HG03159 (cell line): ENCODE data around the gene GFRA1.

ENCODE experiments used
- ATAC-seq: cut with Tn5 transposase; IDR thresholded peaks from one replicate; pipeline ENCODE4 v1.9.1; 2021; ENCODE audit warnings: mild to moderate bottlenecking, moderate library complexity; ENCODE audit not compliant: unreplicated experiment

Gene GFRA1, protein sequence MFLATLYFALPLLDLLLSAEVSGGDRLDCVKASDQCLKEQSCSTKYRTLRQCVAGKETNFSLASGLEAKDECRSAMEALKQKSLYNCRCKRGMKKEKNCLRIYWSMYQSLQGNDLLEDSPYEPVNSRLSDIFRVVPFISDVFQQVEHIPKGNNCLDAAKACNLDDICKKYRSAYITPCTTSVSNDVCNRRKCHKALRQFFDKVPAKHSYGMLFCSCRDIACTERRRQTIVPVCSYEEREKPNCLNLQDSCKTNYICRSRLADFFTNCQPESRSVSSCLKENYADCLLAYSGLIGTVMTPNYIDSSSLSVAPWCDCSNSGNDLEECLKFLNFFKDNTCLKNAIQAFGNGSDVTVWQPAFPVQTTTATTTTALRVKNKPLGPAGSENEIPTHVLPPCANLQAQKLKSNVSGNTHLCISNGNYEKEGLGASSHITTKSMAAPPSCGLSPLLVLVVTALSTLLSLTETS

DNA sequence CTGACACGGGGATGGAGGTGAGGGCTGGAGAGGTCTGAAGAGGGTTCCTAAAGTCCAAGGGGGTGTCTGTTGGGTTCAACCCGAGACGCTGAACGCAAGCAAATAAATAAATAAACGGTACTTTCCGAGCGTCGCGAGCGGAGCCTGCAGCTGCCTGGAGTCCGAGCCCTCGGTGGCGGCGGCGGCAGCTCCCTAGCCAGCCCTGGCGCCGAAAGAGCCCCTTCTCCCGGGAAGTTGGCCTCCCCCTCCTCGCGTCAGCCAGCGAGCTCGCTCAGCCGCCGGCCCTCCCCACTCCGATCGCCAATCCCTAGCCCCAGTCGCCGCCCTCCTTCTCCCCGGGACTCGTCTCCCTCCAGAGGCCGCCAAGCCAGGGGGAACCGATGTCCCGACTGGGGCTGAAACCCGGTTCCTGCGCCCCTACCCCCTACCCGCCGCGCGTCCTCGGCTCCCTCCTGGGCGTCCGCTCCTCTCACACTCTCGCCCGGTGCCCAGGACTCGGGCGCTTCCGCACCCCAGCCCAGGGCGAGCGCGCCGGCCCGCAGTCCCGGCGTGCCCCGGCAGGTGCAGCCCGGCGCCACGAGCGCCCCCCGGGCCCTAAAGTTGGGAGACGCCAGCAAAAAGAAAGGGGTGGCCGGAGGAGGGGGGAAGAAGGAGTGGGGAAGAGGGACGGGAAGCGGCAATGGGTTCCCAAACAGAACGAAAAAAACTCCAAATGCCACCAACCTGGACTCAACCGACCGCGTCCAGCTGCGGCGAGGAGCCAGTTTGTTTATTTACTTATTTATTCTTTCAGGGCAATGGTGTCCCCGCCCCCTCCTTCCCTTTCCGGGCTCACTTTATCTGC lies at the start of gene GFRA1:
Gene GFRA1 (minus strand): TSS at position 767 of the 844 bp plus-strand sequence. CDS start 1,177 bp downstream, outside the sequence.
- no peak for ATAC-seq

DNA sequence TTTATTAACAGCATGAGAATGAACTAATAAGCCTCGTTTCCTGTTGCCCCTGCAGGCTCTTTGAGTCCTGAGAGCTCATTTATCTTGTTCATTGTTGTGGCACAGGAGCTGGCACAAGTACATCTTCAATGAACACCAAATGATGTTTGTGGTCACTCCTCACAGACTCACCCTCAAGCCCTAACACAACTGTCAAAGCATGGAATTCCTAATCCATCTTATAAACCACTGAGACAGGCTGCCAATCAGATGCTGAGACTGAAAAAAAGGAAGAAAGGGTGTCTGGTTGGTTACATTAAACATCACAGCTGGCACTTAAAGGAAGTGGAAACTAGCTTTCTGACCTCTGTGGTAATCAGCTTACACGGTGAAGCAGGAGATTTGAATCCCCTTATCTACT lies 43.5 kb upstream of the GFRA1 start:
- ATAC-seq = no peak

DNA sequence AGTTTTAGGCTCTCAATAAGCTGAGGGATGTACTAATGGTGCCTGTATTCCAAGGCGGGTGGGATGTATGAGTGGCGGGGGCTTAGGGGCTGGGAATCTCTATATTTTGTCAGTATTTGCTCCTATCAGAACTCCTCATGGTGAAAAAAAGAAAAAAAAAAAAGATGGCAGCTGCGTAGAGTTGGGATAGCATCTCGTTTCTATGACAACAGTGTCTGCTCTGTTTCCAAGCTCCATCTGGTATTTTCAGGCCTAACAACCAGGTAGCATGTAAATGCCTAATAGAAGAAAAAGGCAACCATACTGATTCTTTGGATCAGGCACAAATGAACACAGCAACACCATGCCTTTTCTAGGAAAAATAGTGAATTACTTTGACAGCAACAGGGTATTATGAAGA lies 39.5 kb upstream of the GFRA1 start:
- ATAC-seq = no peak

DNA sequence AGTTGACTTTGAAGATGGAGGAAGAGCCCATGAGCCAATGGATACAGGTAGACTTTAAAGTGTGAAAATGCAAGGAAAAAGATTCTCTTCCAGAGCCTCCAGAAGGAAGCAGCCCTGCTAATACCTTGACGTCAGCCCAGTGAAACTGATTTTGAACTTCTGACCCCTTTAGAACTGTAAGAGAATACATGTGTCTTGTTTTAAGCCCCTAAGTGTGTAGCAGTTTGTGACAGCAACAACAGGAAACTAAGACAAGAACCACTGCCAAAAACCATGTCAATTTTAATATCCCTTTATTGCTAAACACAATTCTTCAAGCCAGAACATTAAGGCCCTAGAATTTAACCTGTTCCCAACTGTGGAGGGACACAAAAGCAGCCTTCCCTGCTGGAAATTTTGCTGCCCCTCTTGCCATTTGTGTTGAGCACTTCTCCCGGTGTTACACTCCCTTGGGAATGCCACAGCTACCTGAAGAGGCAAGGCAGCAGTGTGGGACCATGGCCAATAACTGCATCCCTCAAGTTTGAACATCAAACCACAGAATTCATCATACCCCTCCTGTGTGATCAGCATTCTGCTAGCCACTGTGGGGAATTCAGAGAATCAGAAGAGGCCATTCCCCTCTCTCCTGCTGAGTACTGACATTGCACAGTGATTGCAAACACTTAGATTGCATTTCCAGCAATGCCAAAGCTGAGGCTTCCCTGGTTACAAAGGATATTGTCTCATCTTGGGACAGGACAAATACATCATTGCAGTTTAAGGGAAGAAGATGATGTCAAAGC lies 38.9 kb upstream of the GFRA1 start:
- no peak for ATAC-seq

DNA sequence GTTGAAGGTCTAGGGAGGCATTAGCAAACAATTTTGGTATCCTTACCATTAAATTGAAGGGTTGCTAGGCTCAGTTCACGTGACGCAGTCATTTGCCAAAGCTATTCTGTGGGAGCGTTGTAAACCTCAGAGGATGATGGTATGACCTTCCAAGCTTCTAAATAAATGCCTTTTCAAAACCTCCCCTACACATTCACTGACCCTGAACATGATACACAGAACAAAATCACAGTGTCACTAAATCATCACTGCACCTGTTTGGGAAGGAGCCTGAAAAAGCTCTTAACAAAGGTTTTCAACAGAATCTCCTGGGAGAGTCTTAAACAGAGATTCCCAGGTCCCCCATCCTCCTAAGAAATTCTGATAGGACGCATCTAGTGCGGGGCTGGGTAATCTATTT lies 38.0 kb upstream of the GFRA1 start:
- ATAC-seq = no peak

DNA sequence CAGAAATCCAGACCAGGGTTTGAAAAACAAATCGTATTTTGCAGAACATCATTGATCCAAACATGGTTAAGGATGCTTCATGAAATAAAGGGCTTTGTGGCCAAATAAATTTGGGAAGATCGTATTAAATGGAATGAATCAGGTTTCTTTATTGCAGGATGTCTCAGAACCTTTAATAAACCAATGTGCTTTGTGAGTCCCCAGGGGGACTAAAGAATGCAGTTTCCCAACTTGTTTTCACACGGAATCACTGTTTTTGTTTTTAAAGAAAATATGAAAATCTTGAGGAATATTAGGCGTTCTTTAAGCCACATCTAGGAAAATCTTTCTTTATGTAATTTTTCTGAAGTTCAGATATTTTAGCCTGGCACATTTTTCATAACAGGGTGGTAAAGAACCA lies 34.4 kb upstream of the GFRA1 start:
- no peak for ATAC-seq

DNA sequence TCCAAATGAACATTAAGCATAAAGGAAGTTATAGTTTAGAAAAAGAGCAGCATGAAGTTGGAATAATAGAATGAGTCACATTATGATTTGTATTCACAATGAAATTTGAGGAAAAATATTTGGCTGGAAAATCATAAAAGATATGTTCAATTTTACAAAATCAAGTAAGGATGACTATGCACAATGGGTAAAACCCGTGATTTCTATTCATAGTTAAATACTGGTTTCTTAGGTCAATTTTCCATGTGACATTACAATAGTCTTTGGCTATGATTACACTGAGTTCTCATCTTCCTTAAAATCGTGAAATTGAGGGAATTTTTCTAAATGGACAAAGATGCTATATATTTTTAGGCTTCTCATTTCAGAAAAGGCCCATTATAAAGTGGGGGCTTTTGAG lies 33.8 kb upstream of the GFRA1 start:
- no peak for ATAC-seq

DNA sequence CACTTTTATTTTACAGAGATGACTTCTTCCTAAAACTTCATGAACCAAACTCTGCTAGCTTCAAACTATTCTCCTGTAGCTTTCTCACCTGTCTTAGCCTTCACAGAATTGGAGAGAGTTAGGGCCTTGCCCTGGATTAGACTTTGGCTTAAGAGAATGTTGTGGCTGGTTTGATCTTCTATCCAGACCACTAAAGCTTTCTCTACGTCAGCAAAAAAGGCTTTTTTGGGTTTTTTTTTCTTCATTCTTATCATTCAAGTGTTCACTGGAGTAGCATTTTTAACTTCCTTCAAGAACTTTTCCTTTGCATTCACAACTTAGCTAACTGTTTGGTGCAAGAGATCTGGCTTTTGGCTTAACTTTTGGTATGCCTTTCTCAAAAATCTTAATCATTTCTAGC lies 31.9 kb upstream of the GFRA1 start:
- ATAC-seq = no peak

DNA sequence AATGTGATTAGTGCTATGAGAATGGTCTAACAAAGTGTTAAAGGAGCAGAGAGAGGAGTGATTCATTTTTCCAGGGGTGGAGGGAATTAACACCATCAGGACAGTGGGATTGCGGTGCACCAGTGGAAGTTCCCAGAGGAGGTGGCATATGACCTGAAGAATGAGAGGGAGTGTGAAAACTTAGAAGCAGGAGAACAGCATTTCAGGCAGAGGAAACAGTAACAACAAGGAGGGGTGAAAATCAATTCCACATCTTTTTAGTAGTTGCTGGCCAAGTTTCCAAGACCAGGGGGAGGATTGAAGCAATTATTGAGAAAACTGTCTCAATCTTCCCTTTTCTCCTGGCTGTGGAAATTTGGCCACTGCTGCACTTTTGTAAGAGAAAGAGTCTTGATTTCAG lies 27.5 kb upstream of the GFRA1 start:
- ATAC-seq = no peak

DNA sequence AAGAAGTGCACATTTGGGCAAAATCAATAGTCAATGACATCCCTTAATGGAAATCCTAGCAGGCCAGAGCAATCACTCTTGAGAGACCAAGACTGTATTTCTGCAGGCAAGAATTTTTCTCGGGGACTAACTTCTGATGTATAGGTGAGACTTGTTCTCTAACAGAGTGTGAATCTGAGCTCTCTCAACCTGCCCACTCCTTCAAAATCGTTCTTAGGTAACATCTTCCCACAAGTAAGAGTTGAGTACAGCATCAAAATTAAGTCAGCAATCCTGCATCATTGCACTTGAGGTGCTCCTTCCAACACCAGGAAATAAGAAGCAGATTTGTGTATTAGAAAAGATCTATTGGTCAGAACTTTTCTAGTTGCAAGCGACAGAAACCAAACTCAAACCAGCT lies 25.6 kb upstream of the GFRA1 start:
- ATAC-seq = no peak

DNA sequence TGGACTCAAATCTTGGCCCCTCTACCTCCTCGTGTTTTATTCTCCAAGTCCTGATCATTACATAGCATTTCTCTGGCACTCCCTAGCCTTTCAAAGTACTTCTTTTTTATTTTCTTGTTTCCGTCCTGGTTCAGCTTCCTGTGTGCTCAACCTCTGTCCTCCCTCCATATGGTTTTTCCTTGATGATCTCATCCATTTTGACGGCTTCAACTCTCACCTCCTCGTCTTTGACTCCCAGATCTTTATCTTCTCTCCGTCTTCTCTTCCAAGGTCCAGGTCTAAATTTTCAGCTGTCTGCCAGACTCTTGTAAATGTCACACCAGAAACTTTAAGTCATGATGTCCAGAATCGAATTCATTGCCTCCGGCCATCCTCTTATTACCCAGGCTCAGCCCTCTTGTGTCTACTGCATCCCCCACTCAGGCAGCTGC lies 23.3 kb upstream of the GFRA1 start:
- no peak for ATAC-seq

DNA sequence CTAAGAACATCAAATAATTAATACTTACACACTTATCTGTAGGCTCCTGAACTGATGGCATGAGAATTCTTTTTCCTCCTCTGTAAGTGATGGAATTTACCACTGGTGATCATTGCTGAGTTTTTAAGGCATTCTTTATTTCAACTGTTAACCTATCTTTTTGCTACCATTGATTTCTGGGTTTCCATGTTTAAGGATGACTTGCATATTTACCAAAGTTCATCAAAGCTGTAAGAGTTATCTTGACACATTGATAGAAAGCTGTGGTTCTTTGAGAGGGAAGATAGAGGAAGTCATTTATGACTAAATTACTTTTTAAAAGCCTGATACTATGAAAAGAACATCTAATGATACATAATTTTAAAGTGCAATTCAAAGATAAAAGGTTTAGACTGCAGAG lies 19.5 kb upstream of the GFRA1 start:
- no peak for ATAC-seq

DNA sequence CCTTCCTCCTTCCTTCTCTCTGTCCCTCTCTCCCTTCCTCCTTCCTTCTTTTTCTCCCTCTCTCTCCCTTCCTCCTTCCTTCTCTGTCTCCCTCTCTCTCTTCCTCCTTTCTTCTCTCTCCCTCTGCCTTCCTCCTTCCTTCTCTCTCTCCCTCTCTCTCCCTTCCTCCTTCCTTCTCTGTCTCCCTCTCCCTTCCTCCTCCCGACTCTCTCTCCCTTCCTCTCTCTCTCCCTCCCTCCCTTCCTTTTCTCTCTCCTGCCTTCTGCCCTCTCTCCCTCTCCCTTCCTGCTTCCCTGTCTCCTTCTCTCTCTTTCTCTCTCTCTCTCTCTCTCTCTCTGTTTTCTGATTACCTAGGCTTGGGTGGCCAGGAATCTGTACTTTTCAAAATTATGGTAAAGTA lies 16.6 kb upstream of the GFRA1 start:
- ATAC-seq = no peak

DNA sequence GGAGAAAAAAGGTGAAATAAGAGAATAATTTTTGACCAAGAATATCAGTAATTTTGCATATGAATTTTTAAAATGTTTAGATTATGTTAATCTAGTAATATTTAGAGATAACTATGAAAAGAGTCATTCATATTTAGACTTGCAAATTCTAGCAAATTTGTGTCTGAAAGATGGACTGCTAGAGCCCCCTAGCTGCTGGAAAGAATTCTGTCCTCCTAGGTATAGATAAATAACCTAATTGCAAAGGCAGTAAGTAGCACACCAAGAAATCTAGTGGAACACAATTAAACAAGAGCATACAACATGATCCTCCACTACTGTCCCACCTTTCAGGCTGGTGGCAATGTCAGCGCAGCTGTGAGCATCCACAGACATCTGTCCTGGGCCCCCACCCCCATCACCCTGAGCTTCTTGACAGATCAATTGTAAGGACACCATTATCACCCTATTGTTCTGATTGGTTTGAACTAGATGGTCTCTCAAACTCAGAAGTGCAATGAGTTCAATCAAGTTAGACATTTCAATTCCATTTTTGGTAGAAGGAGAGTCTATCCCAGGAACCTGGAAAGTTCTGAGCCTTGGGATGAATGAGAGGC lies 15.0 kb upstream of the GFRA1 start:
- no peak for ATAC-seq

DNA sequence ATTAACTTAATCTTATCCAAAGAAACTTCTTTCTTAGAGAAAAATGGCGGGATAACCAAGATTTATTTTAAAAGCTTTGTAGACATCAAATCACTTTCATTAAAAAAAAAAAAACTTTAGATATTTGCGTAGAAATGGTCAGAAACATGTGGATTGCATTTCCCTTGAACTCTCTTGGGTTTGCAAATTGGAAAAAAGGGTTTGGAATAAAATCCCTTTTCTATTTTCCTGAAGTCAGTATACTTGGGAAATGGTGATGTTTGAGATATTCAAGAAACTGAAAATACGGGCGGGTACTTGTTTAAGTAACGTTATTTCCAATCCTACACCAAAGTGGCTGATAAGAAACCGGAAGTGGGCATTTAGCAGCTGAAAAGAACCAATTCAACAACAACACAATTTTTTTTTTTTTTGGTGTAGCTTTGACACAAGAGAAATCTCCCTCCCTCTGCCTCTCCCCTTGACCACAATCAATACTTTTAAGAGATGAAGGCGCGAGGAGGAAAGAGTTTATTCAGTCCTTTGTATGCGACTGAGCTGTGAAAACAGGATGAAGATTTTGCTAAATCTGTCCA lies 13.7 kb upstream of the GFRA1 start:
- no peak for ATAC-seq

DNA sequence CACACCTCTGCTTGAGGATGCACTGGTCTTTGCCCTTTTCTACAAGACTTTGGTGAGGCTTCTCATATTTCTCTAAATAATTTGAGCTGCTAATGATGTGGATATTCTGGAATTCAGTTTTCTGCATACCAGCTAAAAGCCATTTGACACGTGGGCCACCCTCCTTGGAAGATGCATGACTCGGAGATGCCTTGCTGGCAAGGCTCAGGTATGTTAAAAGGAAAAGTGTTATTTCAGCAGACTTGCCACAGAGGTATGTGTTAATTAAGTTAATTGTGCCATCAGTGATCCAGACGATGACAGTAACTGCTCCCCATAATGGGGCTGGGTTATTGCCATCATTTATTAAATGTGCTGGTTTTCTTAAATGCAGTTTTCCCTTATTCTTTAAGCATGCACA lies 8.8 kb upstream of the GFRA1 start:
- ATAC-seq = no peak

DNA sequence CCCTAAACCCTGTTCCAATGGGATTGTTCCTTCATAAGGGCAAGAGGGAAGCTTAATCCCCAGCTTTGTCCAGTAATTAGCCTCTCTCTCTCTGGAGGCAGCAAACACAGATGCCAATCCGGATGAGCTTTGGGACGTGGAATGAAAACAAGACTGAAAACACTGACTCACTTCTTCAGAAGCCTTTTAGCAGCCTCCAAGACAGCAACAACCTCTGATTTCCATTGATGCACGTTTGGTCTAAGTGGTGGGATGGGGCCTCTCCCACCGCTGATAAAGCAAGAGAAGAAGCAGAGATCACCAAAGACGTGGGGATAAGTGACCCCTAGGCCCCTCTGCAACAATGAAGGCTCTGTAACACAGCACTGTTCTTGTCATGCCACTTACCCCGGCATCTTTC lies 5.8 kb upstream of the GFRA1 start:
- ATAC-seq = no peak

DNA sequence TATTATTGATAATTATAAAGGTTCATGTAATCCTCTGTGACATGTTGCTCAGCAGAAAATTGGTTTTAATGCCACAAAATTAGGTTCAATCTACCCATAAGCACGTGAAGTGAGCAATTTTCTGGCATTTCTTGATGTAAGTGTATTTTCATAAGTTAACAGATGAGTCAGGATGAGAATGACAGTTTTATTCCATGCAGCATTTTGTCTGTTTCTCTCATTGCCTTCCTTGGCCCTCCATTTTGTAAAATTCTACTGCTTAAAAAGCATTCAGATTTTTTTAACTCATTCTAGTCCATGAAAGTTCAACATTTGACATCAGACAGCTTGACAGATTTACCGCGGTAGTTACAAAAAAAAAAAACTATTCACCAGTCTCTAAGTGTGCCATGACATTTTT lies 4.0 kb upstream of the GFRA1 start:
- ATAC-seq = no peak

DNA sequence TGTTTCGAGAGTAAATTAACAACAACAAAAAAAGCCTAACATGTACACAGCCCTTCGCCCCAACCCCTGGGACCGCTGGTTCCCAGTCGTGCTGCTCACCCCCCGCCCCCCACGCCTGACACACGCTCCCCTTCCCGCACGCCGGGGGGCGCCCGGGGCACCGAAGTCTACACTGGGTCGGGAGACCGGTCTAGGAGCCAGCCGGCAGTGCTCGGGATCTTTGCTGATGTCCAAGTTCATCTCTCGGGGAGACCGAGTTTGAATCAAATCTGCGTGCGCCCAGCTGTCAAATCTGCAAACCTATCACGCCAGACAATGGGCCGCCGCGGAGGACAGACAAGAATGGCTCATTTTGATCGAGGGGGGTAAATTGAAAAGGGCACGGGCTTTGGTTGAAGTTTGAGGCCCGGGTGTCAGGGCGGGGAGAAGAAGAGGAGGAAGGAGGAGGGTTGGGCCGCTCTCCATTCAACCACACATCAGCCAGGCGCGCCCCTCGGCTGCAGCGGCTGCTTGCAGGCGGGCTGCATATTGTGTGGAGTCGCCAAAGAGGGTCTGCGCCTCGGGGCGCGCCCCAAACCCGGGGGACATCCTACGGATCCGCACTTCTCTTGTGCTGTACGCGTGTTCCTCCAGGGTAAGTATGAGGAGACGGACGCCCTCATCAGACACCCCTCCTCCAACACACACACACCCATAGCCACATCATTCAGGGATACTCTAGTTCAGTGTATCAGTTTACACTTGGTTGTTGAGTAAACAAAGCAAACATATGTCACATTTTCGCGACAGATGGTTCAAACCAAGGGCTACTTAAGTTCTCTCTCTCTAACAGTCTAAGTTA lies 1.3 kb upstream of the GFRA1 start:
- ATAC-seq = no peak
